ENCODE data around the gene VILL.

VILL gene

GRCh38 chr3:37990527-37990926, at the start of gene VILL:
Gene VILL (plus strand): TSS chr3:37990786. CDS start chr3:37993673, 2,887 bp downstream.
- no peak for DNase-seq (ENCODE audit: low spot score)

DNA sequence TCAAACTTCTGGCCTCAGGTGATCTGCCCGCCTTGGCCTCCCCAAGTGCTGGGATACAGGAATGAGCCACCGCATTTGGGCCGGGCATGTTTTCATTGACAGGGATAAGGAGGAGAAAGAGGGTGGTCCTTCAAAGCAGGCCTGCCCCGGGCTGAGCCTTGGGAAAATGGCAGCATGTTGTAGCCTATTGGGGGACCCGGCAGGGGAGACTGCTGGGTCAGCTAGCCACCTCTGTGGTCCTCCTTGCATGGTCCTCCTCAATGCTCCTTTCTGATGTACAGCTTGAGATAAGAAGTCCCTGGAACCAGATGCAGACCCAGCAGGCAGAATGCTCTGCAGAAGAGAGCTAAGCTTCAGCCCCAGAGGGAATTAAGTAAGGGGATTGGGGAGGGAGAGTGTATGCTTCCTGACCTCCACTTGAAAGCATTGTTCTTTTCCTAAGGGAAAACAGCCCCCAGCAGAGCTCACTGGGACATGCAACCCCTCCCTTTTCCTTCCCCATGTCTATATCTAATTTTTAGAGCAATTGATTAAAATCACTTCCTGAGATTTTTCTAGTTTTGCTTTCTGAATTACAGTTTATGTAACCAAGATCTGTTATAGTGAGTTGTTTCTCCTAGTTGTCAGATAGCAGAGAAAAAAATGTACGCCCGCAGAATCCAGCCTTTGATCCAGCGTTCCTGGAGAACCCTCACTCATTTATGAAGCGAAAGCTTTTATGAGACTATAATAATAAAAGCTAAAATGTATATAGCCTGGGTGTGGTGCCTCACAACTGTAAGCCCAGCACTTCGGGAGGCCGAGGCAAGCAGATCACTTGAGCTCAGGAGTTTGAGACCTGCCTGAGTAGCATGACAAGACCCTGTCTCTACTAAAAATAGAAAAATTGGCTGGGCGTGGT, 48.7 kb upstream of the VILL start:
- no peak for DNase-seq (ENCODE audit: low spot score)

- no peak for DNase-seq (ENCODE audit: low spot score)
Measured at GRCh38 chr3:37942646-37943045, 47.9 kb upstream of the VILL start.

DNA sequence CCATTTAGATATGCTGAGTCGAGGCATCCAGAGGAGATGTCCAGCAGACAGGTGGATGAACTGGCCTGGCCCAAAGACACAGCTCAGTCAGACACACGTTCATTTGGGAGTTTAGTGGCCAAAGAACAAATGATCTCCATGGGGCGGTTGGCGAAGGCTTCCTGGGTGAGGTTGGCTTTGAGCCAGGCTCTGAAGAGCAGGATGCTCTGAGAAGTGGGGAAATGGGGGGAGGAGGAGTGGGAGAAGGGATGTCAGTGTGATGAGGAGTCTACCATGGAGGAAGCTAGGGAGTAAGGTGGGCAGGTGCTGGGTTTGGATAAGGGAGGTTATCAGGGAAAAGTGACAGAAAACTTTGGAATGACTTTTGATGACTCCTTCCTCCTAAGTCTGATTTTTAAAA, 47.5 kb upstream of the VILL start:
- no peak for DNase-seq (ENCODE audit: low spot score)

GRCh38 chr3:37943631-37944314, 46.8 kb upstream of the VILL start:
- DNase-seq (ENCODE audit: low spot score), result no peak

DNA sequence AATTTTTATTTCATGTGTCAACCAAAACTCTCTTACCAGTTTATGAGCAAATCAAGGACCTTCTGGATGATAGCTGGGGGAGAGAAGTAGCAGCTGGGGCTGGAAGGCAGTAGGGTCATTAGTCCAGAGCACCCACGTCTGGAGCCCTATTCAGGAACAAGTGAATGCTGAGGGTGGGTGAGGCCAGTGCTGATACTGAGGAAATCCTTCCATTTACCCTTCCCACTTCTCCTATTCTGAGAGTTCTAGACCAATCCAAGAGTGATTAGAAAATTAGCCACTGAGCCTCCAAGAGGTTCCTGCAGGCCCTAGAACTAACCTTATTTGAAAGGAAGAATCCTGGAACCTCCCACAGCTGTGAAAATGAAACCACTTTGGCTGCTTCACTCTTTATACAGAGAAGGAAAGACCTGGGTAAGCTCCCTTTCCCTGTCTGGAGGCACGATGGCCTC, 46.2 kb upstream of the VILL start:
- no peak for DNase-seq (ENCODE audit: low spot score)

- no peak for DNase-seq (ENCODE audit: low spot score)
Measured at GRCh38 chr3:37945156-37945806, 45.3 kb upstream of the VILL start.

DNA sequence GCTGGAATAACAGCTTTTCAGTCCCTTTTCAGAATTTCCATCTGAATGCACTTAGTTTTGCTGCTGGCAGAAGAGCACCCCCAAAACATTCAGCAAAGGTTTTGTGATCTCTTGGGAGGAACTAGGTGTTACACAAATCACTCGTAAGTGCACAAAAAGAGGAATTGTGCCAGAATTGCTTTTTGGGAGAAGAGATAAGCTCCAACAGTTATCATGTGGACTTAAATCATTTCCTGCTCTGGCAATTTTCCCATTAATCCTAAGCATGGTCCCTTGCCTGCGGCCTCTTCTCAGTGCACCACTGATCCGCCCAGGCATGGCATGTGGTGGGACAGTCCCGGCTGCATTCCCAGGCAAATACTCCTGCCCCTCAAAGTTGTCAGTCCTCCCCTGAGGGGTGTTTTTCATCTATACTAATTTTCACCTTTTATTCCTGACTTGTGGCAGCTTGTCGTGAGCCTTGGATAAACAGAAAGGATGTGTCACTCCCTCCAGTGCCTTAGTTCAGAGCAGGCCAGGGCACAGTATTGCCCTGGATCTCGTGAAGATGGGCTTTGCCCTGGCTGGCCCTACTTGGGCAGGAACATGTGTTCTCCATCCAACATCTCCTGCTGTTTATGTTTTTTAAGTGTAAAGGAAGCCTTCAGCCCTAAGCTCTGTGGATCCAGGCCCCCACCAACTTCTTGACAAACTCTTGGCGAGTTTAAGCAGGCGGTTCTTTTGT, 44.6 kb upstream of the VILL start:
- DNase-seq (ENCODE audit: low spot score), result no peak

DNA sequence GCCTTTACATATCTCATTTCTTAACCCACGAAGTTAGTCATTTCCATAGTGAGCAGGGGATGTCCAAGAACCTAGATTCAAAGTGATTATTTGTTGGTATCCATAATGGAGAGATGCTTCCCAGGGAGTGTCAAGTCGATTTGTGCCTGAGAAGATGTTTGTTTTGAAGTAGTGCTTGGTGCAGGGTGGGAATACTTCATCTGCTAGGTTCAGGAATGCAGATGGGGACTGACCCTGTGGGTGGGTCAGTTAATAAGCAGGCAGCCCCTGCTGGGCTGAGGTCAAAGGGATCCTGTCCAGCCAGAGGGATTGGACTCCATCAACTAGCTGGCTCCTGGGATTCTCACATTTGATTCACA, 44.1 kb upstream of the VILL start:
- DNase-seq (ENCODE audit: low spot score), result no peak

DNA sequence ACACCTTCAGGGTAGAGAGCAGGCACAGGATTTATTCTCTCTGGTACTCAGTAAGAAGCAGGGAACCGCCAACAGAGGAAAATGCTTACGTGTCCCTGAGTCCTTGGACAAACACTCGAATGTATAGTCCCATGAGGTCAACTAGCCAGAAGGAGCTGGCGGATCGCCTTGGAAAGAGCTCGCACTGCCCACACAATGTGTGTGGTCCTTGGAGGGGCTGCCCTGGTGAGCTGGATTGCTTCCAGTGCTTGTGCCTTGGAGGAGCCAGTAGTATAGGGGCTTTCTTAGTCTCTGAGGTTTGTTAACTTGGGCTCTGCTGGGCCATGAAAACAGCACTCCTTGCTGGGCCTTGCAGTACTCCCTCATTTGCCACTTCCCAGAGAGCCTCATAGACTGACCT, 40.7 kb upstream of the VILL start:
- DNase-seq (ENCODE audit: low spot score), result no peak

DNA sequence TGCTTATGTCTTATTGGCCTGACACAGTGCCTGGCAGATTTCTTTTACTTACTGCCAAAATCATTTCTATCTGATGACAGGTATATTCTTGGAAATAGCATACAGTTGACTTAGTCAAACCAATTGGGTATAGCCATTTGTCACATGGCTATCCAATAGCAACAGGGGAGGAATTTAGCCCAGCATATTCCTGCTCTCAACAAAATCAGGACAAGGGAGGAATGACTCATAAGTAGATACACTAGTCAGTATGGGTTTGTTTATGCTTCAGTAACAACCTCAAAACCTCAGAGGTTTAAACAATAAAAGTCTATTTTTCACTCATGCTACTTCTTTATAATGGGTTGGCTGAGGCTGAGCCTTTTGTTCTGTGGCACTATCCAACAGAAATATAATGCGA, 38.0 kb upstream of the VILL start:
- no peak for DNase-seq (ENCODE audit: low spot score)

DNA sequence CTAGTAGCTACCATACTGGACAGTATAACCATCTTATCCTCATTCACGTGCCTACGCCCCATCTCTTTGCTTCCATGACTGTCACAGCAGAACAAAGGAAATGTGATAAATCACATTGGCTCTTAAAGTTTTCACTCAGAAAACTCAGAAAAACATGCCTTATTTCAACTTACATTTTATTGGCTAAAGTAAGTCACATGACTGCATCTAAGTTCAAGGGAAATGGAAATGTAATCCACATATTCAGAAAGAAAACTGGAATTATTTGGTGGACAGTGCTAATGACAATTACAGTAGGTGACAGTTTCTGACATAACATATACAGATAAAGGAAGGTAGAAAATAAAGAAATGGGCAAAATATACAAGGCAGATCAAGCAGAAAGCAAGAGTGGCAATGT, 37.4 kb upstream of the VILL start:
- no peak for DNase-seq (ENCODE audit: low spot score)

- DNase-seq (ENCODE audit: low spot score), result no peak
Measured at GRCh38 chr3:37953707-37954394, 36.7 kb upstream of the VILL start.

- DNase-seq (ENCODE audit: low spot score), result no peak
Measured at GRCh38 chr3:37954881-37955280, 35.7 kb upstream of the VILL start.

DNA sequence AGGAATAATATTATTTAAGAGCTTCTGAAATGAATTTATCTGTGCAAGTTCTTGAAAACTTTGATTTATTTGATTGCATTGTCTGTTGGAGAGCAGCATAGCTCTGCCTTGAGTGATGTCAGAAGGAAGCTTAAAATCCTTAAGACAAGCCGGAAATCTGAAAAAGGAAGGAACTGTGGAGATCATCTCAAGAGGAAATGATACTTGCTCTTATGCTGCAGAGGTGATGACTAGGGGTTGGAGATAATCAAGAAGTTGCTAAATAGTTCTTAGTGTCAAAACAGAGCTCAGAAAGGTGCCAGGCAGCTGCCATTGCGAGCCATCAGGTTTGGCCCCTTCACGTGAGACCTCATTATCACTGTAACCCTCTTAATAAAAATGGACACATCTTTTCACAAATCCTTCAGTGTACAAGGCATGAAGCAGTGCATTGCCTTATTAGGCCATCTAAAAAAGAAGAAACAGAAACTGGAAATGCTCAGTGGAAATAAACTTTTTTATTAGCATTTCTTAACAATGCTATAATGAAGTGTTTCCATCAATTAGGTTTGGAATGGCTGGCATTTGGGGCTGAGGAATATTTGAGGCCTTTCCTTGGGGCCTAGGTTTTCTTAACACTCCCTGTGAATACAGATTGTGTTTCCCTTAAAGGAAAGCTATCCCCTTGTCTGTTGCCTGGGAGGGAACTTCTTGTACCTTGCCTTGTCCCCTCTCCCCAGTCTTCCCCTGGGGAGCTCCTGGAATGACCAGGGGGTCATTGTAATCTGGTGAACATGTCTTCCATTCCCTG, 34.5 kb upstream of the VILL start:
- no peak for DNase-seq (ENCODE audit: low spot score)

- DNase-seq (ENCODE audit: low spot score), result no peak
Measured at GRCh38 chr3:37956723-37957538, 33.7 kb upstream of the VILL start.

DNA sequence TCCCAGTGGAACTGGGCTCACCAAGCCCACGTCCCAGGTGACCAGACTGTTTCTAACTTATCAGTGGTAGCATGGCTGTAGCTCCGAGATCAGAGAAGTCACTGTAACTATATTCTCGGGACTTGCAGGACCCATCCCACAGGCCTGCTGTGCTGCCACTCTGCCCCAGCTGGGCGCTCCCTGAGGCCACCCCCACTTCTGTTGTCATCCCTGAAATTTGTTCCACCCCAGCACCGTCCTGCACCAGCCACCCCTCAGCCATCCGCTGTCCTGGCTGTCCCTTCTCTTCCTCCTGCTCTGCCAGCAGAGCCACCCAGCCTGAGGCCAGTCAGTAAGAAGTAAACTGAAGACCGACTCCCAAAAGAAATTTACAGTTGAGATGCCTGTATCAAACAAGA, 33.0 kb upstream of the VILL start:
- DNase-seq (ENCODE audit: low spot score), result no peak

DNA sequence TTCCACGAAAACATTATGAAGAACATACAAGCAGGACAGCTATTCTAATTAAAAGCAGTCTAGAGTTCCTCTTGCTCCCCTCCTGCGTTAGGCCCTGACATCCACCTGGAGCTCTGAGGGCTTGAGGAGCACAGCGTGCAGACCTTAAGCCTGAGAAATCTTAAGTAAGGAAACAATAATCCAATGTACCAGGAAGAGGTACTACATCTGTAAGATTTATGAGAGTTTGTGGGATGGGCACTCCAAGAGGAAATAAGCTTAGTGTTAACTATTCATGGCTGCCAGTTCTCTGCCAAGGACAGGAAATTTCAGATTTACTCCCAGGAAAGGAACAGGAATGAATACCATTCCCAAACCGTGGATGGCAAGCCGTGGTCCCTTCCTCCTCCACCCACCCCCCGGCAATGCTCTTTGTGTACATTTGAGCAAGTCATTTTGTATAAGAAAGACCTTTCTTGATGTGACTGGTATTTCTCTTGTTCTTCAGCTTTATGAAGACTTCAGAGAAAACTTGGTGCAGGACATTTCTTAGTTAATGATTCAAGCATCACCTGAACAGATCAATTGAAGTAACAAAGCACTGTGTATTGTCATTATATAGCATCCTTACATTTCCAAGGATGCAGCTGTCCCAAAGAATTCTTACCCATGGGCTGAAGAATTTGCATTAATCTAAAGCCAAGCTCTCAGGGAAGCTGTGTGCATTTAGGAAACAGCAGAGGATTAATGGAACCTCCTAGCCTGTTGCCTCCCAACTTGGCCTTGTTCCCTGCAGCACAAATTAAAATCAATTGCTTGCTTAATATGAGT, 28.8 kb upstream of the VILL start:
- no peak for DNase-seq (ENCODE audit: low spot score)

- DNase-seq (ENCODE audit: low spot score), result no peak
Measured at GRCh38 chr3:37963016-37963415, 27.6 kb upstream of the VILL start.
